Fibroblast of skin of left quadriceps (primary cell): Measurements from ENCODE around the gene PHRF1.

ENCODE experiments used
- DNase-seq, 2 experiments: peaks; one replicate each; pipeline ENCODE4 v3.0.0-alpha.2; 2013; ENCODE audit warnings: low read depth in 2 of 2

Gene PHRF1

DNA sequence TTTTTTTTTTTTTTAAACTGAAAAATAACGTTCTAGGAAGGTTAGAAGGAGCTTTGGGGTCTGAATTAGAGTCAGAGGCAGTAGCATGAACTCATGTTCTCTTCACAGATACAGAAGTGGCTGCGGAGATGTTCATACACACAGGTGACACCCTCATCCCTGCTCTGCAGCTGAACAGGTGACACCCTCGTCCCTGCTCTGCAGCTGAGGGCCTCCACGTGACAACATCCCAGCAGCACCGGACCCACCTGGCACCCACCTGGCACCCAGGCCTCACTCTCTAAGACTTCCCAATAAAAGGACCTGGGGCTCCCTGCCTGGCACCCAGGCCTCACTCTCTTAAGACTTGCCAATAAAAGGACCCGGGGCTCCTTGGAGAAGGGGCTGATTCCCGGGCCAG, 80.6 kb downstream of the PHRF1 start:
- DNase-seq = no peak

DNA sequence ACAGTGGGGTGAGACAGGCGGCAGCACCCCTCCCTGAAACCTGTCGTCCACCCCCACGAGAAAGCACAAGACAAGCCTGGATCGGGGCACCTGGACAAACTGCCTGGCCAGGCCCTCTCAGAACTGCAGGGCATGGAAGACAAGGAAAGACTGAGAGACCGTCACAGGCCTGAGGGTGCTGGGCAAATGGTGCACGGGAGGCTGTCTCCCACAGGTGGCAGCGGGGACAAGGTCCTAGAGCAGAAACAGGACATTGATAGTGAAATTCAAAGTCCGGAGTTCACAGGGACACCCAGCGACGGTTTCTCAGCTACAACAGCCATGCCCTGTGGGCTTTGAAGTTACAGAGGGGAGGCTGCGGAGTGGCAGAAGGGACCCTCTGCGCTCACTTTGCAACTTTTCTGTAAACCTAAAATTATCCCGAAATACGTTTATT, 81.4 kb downstream of the PHRF1 start:
- DNase-seq = no peak

DNA sequence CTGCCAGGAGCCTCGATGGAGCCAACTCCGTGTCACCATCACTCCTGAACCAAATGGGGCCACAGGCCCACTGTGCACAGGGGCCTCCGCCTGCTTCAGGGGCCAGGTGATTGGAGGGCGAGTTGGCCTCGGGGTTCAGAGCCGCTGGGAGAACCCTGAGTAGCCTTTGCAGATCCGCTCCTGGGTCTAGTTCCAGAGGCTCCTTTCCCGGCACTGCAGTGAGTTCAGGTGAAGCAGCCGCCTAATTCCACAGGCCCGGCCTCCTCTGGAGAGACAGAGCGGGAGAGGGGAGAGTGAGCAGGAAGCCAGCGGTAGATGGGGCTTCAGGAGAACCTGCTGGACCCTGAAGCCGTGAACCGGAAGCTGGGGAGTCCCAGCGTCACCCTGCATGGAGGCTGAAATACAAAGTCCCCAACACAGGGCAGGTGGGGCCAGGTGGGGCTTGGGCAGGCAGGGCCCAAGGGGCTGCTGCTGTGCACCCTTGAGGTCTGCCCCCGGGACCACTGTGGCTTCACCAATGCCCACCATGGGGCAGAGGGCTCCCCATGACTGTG, 83.3 kb downstream of the PHRF1 start:
- no peak for DNase-seq

DNA sequence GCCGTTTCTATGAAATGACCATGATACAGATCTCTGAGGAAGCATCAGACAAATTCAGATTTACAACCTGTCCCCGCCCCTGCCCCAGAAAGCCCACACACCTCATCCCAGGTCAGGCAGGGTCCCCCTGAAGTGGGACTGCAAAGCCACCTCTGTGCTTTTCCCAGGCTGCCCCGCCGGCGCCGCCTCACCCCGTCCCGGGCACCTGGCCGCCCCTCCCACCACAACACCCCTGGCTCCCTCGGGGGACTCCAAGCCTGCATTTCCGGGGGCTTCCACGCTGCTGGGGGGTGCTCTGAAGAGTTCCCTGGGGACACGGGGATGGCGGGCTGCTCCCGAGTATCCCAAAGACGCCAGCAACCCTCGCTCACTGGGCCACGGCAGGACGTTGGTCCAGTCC, 84.0 kb downstream of the PHRF1 start:
- no peak for DNase-seq

DNA sequence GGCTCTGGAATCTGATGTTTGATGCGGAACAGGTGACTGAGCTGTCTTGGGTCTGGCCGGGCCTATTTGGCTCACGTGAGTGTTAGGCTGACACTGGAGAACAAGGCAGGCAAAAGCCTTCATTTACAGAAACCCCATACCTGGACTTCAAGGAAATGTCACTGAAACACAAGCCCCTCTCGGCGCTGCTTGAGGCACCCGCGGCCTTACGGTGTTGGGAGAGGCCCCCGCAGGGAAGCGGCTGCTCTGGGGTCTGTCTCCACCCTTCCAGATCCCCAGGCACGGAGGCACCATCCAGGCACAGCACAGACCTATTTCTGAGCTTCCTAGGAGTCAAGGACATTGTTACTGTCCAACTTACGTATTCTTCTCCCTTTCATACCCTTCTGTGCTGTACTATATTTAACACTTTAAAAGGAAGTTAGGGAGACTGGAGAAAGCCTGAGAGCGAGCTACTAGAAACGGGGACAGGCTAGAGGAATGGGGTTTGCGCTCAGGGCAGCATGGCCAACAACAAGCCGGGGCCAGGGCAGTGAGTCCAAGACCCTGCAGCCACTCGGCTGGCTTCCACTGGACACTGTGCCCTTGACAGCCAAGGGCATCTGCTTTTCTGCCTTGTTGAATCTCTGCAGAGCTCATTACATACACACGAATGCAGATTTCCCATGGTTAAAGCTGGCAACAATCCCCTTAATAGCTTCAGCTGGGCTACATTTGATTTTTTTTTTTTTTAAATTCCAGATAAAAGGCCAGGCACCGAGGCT, 84.6 kb downstream of the PHRF1 start:
- DNase-seq = no peak
